ENCODE data around the gene USP11. TPM values are rescaled to one million over a fixed set of nuclear protein-coding genes. Genes with fewer than 3 reads are reported as not detected.

Gene USP11
- 21.3 and 32.8 TPM in 2 replicates for total RNA-seq (2012; rRNA removed)

GRCh38 chrX:47232803-47233332 is at the start of gene USP11:
Gene USP11 (plus strand): TSS chrX:47233009. CDS start chrX:47233044, 35 bp downstream.
- Histone ChIP-seq H3K4me2 (ENCODE audit: low read length) (peak within 1 kb of the TSS; percentile 94), H3K27me3 (ENCODE audit: control insufficient read depth, insufficient read depth, low read length) (peaks cover 7% of the 10 kb centered on the region), H3K4me1 (ENCODE audit: control insufficient read depth, insufficient read depth, low read length) (peaks cover 18% of the 10 kb centered on the region), H3K36me3 (ENCODE audit: insufficient read depth, low read length) (peaks cover 18% of the 10 kb centered on the region), H3K4me3 (ENCODE audit: low read length) (peak within 1 kb of the TSS; percentile 87), H3K9me3 (replicated peaks; ENCODE audit: low read length) (no peaks in the 10 kb centered on the region), H3K9ac (ENCODE audit: low read depth, low read length) (peak within 1 kb of the TSS; percentile 98)

GRCh38 chrX:47184486-47184885 is 48.3 kb upstream of the USP11 start:
- Histone ChIP-seq H3K4me2 (ENCODE audit: low read length) (no peak overlapping the region), H3K36me3 (ENCODE audit: insufficient read depth, low read length) (peaks cover 21% of the 10 kb centered on the region), H3K9me3 (replicated peaks; ENCODE audit: low read length) (no peaks in the 10 kb centered on the region), H3K4me3 (ENCODE audit: low read length) (no peak overlapping the region), H3K27me3 (ENCODE audit: control insufficient read depth, insufficient read depth, low read length) (peaks cover 13% of the 10 kb centered on the region), H3K4me1 (ENCODE audit: control insufficient read depth, insufficient read depth, low read length) (peaks cover 3% of the 10 kb centered on the region), H3K9ac (ENCODE audit: low read depth, low read length) (no peak overlapping the region)

GRCh38 chrX:47185241-47185640 is 47.6 kb upstream of the USP11 start:
- Histone ChIP-seq H3K27me3 (ENCODE audit: control insufficient read depth, insufficient read depth, low read length) (peaks cover 13% of the 10 kb centered on the region), H3K9ac (ENCODE audit: low read depth, low read length) (no peak overlapping the region), H3K4me3 (ENCODE audit: low read length) (no peak overlapping the region), H3K4me1 (ENCODE audit: control insufficient read depth, insufficient read depth, low read length) (no peaks in the 10 kb centered on the region), H3K4me2 (ENCODE audit: low read length) (no peak overlapping the region), H3K36me3 (ENCODE audit: insufficient read depth, low read length) (peaks cover 16% of the 10 kb centered on the region), H3K9me3 (replicated peaks; ENCODE audit: low read length) (no peaks in the 10 kb centered on the region)

GRCh38 chrX:47186096-47186740 is 46.6 kb upstream of the USP11 start:
- Histone ChIP-seq H3K9ac (ENCODE audit: low read depth, low read length) (no peak overlapping the region), H3K4me3 (ENCODE audit: low read length) (no peak overlapping the region), H3K4me2 (ENCODE audit: low read length) (no peak overlapping the region), H3K36me3 (ENCODE audit: insufficient read depth, low read length) (peaks cover 16% of the 10 kb centered on the region), H3K27me3 (ENCODE audit: control insufficient read depth, insufficient read depth, low read length) (peaks cover 10% of the 10 kb centered on the region), H3K9me3 (replicated peaks; ENCODE audit: low read length) (no peaks in the 10 kb centered on the region), H3K4me1 (ENCODE audit: control insufficient read depth, insufficient read depth, low read length) (no peaks in the 10 kb centered on the region)

GRCh38 chrX:47187106-47187677 is 45.6 kb upstream of the USP11 start:
- Histone ChIP-seq H3K4me2 (ENCODE audit: low read length) (no peak overlapping the region), H3K9ac (ENCODE audit: low read depth, low read length) (no peak overlapping the region), H3K9me3 (replicated peaks; ENCODE audit: low read length) (no peaks in the 10 kb centered on the region), H3K4me3 (ENCODE audit: low read length) (no peak overlapping the region), H3K36me3 (ENCODE audit: insufficient read depth, low read length) (peaks cover 16% of the 10 kb centered on the region), H3K4me1 (ENCODE audit: control insufficient read depth, insufficient read depth, low read length) (peaks cover 2% of the 10 kb centered on the region), H3K27me3 (ENCODE audit: control insufficient read depth, insufficient read depth, low read length) (peaks cover 5% of the 10 kb centered on the region)

GRCh38 chrX:47189906-47190305 is 42.9 kb upstream of the USP11 start:
- H3K9me3 ChIP-seq (replicated peaks; ENCODE audit: low read length), result no peaks in the 10 kb centered on the region
- no peak overlapping the region for H3K4me2 ChIP-seq (ENCODE audit: low read length)
- peaks cover 4% of the 10 kb centered on the region for H3K27me3 ChIP-seq (ENCODE audit: control insufficient read depth, insufficient read depth, low read length)
- peaks cover 18% of the 10 kb centered on the region for H3K36me3 ChIP-seq (ENCODE audit: insufficient read depth, low read length)
- no peak overlapping the region for H3K9ac ChIP-seq (ENCODE audit: low read depth, low read length)
- peaks cover 8% of the 10 kb centered on the region for H3K4me1 ChIP-seq (ENCODE audit: control insufficient read depth, insufficient read depth, low read length)
- no peak overlapping the region for H3K4me3 ChIP-seq (ENCODE audit: low read length)

- peaks cover 11% of the 10 kb centered on the region for H3K4me1 ChIP-seq (ENCODE audit: control insufficient read depth, insufficient read depth, low read length)
These were observed 42.2 kb upstream of the USP11 start for GRCh38 chrX:47190445-47191269.

GRCh38 chrX:47191331-47191730 is 41.5 kb upstream of the USP11 start:
- Histone ChIP-seq H3K9ac (ENCODE audit: low read depth, low read length) (peak overlapping the region; percentile 81), H3K27me3 (ENCODE audit: control insufficient read depth, insufficient read depth, low read length) (peaks cover 4% of the 10 kb centered on the region), H3K36me3 (ENCODE audit: insufficient read depth, low read length) (peaks cover 16% of the 10 kb centered on the region), H3K4me3 (ENCODE audit: low read length) (peak overlapping the region; percentile 75), H3K4me1 (ENCODE audit: control insufficient read depth, insufficient read depth, low read length) (peaks cover 18% of the 10 kb centered on the region), H3K9me3 (replicated peaks; ENCODE audit: low read length) (no peaks in the 10 kb centered on the region), H3K4me2 (ENCODE audit: low read length) (peak overlapping the region; percentile 82)

More at GRCh38 chrX:47190445-47191269, 42.2 kb upstream of the USP11 start:
- Histone ChIP-seq H3K36me3 (ENCODE audit: insufficient read depth, low read length) (peaks cover 19% of the 10 kb centered on the region), H3K4me3 (ENCODE audit: low read length) (peak overlapping the region; percentile 75), H3K4me2 (ENCODE audit: low read length) (peak overlapping the region; percentile 82), H3K9me3 (replicated peaks; ENCODE audit: low read length) (no peaks in the 10 kb centered on the region), H3K27me3 (ENCODE audit: control insufficient read depth, insufficient read depth, low read length) (peaks cover 4% of the 10 kb centered on the region), H3K9ac (ENCODE audit: low read depth, low read length) (peak overlapping the region; percentile 81)

- Histone ChIP-seq H3K9ac (ENCODE audit: low read depth, low read length) (peak overlapping the region; percentile 81), H3K36me3 (ENCODE audit: insufficient read depth, low read length) (peaks cover 18% of the 10 kb centered on the region), H3K4me3 (ENCODE audit: low read length) (peak overlapping the region; percentile 75)
These were observed 40.9 kb upstream of the USP11 start for GRCh38 chrX:47191806-47192401.

GRCh38 chrX:47193475-47194193 is 39.2 kb upstream of the USP11 start, which contains the start of gene UBA1:
Gene UBA1 (plus strand): TSS chrX:47193829. CDS start chrX:47198803, 4,974 bp downstream.
- Histone ChIP-seq H3K4me1 (ENCODE audit: control insufficient read depth, insufficient read depth, low read length) (peaks cover 40% of the 10 kb centered on the region), H3K4me3 (ENCODE audit: low read length) (peak within 1 kb of the TSS; percentile 94), H3K9ac (ENCODE audit: low read depth, low read length) (peak within 1 kb of the TSS; percentile 99), H3K36me3 (ENCODE audit: insufficient read depth, low read length) (peaks cover 28% of the 10 kb centered on the region), H3K27me3 (ENCODE audit: control insufficient read depth, insufficient read depth, low read length) (no peaks in the 10 kb centered on the region), H3K9me3 (replicated peaks; ENCODE audit: low read length) (no peaks in the 10 kb centered on the region), H3K4me2 (ENCODE audit: low read length) (peak within 1 kb of the TSS; percentile 90)

More at GRCh38 chrX:47191806-47192401, 40.9 kb upstream of the USP11 start:
- peaks cover 4% of the 10 kb centered on the region for H3K27me3 ChIP-seq (ENCODE audit: control insufficient read depth, insufficient read depth, low read length)
- H3K9me3 ChIP-seq (replicated peaks; ENCODE audit: low read length), result no peaks in the 10 kb centered on the region
- H3K4me2 ChIP-seq (ENCODE audit: low read length), result peak overlapping the region; percentile 82
- H3K4me1 ChIP-seq (ENCODE audit: control insufficient read depth, insufficient read depth, low read length), result peaks cover 23% of the 10 kb centered on the region

Measured in skeletal muscle satellite cell (primary cell).